Vagina (tissue), 2 donors: ENCODE results near the gene MRPS7. TPM values are rescaled to one million over a fixed set of nuclear protein-coding genes. Genes with fewer than 3 reads are reported as not detected.
A peak's percentile ranks its signal among the peaks of the same experiment; 100 is the strongest.

ENCODE experiments used
- DNase-seq, 2 donors: peaks; one replicate each; pipeline ENCODE4 v3.0.0-alpha.2; 2017; ENCODE audit errors: extremely low spot score in 2 of 2
- H3K27ac ChIP-seq: fragments of 200-600 bp; sonication (generic); one replicate; pipeline ENCODE4 v1.5.1; 2019
- H3K27me3 ChIP-seq: fragments of 200-600 bp; sonication (generic); one replicate; pipeline ENCODE4 v1.5.1; 2019
- H3K36me3 ChIP-seq, 2 donors: fragments of 200-600 bp; sonication (generic); one replicate each; pipeline ENCODE4 v1.5.1; 2017 to 2019
- H3K4me1 ChIP-seq: fragments of 200-600 bp; sonication (generic); one replicate; pipeline ENCODE4 v1.5.1; 2019
- H3K4me3 ChIP-seq, 2 donors: fragments of 200-600 bp; sonication (generic); 1 replicate in 1 of 2; 2 replicates in 1 of 2; pipeline ENCODE4 v1.5.1; 2016 to 2019
- H3K9me3 ChIP-seq: fragments of 200-600 bp; sonication (generic); one replicate; pipeline ENCODE4 v1.5.1; 2019
- POLR2A ChIP-seq, 2 donors: fragments of 450-650 bp; IDR thresholded peaks; one replicate each; pipeline ENCODE4 v1.6.1; 2017; ENCODE audit warnings: antibody characterized with exemption in 2 of 2, mild to moderate bottlenecking in 2 of 2, moderate library complexity in 2 of 2
- POLR2AphosphoS5 ChIP-seq, 2 donors: sonication (generic); formaldehyde crosslinking; IDR thresholded peaks; one replicate each; pipeline ENCODE4 v1.9.0; 2017; ENCODE audit warnings: antibody characterized with exemption in 2 of 2, mild to moderate bottlenecking in 2 of 2, low read depth in 1 of 2; ENCODE audit not compliant: insufficient read depth in 1 of 2
- intact Hi-C: fragments of 100-400 bp; cut with DNase I; formaldehyde crosslinking; loops from one replicate; pipeline ENCODE4 v1.15.1; 2023
- total RNA-seq: library from RNA; depleted of rRNA; stranded (reverse); fragments of >200 nt; gene quantifications from one replicate; pipeline ENCODE4 v1.2.3, GENCODE V29; 2016
- TF ChIP-seq, protein P1 (sequence below), 3 experiments: fragments of 450-650 bp in 2 of 3; fragments of 200-600 bp in 1 of 3; sonication (generic) in 1 of 3; IDR thresholded peaks; one replicate each; pipeline ENCODE4 v1.5.1; 2017 to 2019; ENCODE audit warnings: antibody characterized with exemption in 3 of 3, mild to moderate bottlenecking in 2 of 3, moderate library complexity in 2 of 3

The MRPS7 gene
- total RNA-seq, 1 donor from 2014 or later, result 40.3 TPM

DNA sequence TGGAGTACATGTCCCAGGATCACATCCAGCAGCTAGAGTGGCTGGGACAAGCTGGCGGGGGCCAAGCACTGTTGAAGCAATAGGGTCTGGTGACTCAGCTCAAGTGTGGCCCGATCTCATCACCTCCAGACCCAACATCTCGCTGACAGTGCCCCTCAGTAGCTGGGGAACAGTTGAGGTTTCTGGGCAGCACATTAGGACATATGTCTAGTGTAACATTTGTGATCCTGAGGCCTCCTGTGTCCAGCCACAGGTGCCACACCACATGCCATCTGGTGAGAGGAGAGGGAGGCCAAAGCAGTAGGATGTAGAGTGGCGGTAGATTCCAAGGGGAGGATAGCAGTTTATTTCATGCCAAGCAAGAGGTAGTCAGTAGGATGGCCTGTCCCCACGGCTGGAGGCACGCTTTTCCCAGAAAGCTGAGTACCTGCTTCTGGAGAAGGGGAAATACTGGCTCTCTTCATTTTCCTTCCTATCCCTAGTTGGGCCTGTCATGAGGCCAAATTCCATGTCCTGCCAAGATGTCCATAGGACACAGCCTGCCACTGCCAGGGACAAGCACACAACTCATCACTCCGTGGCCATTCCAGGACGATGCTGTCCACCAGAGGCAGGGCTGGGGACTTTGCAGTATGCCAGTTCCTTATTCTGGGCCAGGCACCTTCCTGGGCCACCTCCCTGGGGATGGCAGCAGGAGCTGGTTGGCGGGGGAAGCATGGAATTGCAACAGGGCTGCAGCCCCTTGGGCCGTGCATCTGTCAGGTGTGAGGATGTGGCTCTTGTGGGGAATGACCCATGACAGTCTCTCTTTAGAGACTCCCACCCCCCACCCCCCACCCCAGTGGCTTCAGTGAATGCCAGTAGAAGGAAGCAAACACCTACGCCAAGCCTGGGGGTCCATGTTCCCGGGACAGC is 24.3 kb upstream of the MRPS7 start:
- TF ChIP-seq POLR2AphosphoS5 (IDR thresholded peaks at IDR 0.05; ENCODE audit: insufficient read depth in 1 of 2, low read depth in 1 of 2) (no peak), POLR2A (IDR thresholded peaks at IDR 0.05) (no peak)
- TF ChIP-seq, protein P1, sequence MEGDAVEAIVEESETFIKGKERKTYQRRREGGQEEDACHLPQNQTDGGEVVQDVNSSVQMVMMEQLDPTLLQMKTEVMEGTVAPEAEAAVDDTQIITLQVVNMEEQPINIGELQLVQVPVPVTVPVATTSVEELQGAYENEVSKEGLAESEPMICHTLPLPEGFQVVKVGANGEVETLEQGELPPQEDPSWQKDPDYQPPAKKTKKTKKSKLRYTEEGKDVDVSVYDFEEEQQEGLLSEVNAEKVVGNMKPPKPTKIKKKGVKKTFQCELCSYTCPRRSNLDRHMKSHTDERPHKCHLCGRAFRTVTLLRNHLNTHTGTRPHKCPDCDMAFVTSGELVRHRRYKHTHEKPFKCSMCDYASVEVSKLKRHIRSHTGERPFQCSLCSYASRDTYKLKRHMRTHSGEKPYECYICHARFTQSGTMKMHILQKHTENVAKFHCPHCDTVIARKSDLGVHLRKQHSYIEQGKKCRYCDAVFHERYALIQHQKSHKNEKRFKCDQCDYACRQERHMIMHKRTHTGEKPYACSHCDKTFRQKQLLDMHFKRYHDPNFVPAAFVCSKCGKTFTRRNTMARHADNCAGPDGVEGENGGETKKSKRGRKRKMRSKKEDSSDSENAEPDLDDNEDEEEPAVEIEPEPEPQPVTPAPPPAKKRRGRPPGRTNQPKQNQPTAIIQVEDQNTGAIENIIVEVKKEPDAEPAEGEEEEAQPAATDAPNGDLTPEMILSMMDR (IDR thresholded peaks at IDR 0.05), result no peak
- Histone ChIP-seq H3K27me3 (no peaks in the 10 kb centered on the region), H3K27ac (no peak overlapping the region), H3K9me3 (no peaks in the 10 kb centered on the region), H3K4me1 (no peaks in the 10 kb centered on the region), H3K36me3 (peaks cover 0 to 81% of the 10 kb centered on the region in 2 donors), H3K4me3 (no peak overlapping the region)
- DNase-seq, result no peak
- intact Hi-C loops, result no loop called here

DNA sequence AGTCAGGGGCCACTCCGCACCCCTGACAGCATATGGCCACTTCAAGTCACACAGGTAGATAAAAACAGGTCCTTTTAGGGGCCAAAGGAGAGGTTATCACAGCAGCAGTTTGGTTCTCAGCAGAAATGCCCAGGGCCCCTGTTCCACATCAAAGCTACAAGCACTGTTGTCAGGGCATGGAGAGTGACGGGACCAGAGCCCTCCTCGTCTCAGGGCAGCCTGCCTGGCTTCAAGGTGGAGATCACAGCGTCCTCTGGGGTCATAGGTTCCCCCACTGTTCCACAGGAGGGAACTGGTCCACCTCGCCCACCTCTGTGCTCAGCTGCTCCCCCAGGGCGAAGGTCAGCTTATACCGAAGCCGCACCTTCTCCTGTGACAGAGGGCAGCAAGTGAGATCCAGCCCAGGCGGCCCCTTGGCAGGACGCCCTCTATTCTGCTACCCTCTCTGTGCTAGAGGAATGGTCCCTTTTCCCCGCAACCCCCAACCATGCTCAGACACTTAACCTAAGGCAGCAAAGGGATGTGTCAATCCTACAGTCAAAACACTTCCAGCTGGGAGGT is 23.6 kb upstream of the MRPS7 start:
- TF ChIP-seq POLR2A (IDR thresholded peaks at IDR 0.05) (no peak), POLR2AphosphoS5 (IDR thresholded peaks at IDR 0.05; ENCODE audit: insufficient read depth in 1 of 2, low read depth in 1 of 2) (no peak)
- TF ChIP-seq, protein P1 (IDR thresholded peaks at IDR 0.05), result no peak
- intact Hi-C loops, result no loop called here
- no peak for DNase-seq
- Histone ChIP-seq H3K27me3 (no peaks in the 10 kb centered on the region), H3K27ac (no peak overlapping the region), H3K9me3 (no peaks in the 10 kb centered on the region), H3K4me1 (no peaks in the 10 kb centered on the region), H3K4me3 (no peak overlapping the region), H3K36me3 (peaks cover 0 to 82% of the 10 kb centered on the region in 2 donors)

- intact Hi-C loops, result no loop called here
- H3K36me3 ChIP-seq, result peaks cover 0 to 84% of the 10 kb centered on the region in 2 donors
- H3K4me1 ChIP-seq, result no peaks in the 10 kb centered on the region
- no peak overlapping the region for H3K4me3 ChIP-seq
- no peaks in the 10 kb centered on the region for H3K9me3 ChIP-seq
- H3K27me3 ChIP-seq, result no peaks in the 10 kb centered on the region
- TF ChIP-seq, protein P1 (IDR thresholded peaks at IDR 0.05), result peak; percentile 39 to 56 (median 53)
- TF ChIP-seq POLR2A (IDR thresholded peaks at IDR 0.05), result no peak
- TF ChIP-seq POLR2AphosphoS5 (IDR thresholded peaks at IDR 0.05; ENCODE audit: insufficient read depth in 1 of 2, low read depth in 1 of 2), result peak in 1 of 2 donors; percentile 42
- DNase-seq, result no peak
- H3K27ac ChIP-seq, result no peak overlapping the region
Observed at GRCh38 chr17:75238684-75239191, 22.9 kb upstream of the MRPS7 start.

DNA sequence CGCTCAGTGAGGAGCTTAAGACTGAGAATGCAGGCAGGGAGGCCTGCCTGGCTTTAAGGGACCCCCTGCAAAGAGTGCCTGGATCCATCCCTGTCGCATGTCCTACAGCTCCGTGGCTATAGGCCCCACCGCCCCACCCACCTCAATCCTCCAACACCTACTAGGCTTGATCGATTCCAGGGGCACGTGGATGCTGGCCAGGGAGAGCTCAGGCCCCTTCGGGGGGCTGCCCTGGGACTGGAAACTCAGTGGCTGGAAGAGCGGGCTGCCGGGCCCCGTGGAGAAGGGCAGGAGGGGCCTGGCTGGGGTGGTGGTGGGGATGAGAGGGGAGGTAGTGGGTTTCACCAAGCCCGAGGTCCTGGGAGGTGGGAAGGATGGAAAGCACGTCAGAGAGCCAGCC is 22.5 kb upstream of the MRPS7 start:
- Histone ChIP-seq H3K4me1 (no peaks in the 10 kb centered on the region), H3K36me3 (peaks cover 0 to 89% of the 10 kb centered on the region in 2 donors), H3K9me3 (no peaks in the 10 kb centered on the region), H3K27ac (no peak overlapping the region), H3K27me3 (no peaks in the 10 kb centered on the region), H3K4me3 (no peak overlapping the region)
- no peak for DNase-seq
- TF ChIP-seq, protein P1 (IDR thresholded peaks at IDR 0.05), result no peak
- TF ChIP-seq POLR2AphosphoS5 (IDR thresholded peaks at IDR 0.05; ENCODE audit: insufficient read depth in 1 of 2, low read depth in 1 of 2) (no peak), POLR2A (IDR thresholded peaks at IDR 0.05) (no peak)
- intact Hi-C loops, result no loop called here
